GM21526 (cell line): Measurements from ENCODE around the gene SCN9A.
"Not testable (repeated sequence)": the region's sequence is repeated elsewhere in the genome, so short reads cannot be mapped to it uniquely, and the experiment has no call there.

ENCODE experiments used
- ATAC-seq: cut with Tn5 transposase; IDR thresholded peaks from one replicate; pipeline ENCODE4 v1.9.1; 2021; ENCODE audit warnings: moderate library complexity; ENCODE audit not compliant: unreplicated experiment, low FRiP score

SCN9A gene

DNA sequence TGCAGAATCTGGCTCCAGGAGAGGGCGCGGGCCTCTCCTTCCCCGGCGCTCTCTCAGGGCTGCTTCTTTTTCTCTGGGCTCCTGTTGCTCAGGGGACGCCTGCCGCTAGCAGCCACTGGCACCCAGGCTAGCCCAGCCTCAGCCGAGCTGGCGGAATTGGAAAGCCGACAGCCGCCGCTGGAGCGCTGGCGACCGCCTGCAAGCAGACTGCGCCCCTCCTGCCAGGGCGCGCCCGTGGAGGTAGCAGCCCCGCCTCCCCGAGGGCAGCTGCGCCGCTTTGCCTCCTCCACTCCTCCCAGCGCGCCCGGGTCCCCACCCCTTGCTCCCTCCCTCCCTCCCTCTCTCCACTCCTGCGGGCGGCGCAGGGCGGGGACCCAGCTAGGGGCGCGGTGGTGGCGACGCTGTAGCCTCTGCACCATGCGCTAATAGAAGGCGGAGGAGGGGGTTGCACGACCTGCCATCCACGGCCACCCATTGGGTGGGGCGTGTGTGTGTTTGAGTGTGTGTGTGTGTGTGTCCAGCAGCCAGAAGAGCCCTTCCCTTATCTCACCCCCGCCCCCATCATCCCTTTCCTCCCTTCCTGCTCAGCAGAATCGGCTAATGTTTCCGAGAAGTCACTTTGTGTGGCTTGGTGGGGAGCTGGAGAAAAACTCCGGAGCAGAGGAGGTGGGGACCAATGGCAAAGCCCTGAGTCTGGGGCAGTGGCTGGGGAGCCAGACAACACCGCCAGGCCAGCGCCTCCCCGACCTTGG is at the start of gene SCN9A:
TSS of gene SCN9A (minus strand) at position 209 of the 752 bp plus-strand sequence. CDS start 64,188 bp downstream, outside the sequence.
- peak; percentile 81 for ATAC-seq

DNA sequence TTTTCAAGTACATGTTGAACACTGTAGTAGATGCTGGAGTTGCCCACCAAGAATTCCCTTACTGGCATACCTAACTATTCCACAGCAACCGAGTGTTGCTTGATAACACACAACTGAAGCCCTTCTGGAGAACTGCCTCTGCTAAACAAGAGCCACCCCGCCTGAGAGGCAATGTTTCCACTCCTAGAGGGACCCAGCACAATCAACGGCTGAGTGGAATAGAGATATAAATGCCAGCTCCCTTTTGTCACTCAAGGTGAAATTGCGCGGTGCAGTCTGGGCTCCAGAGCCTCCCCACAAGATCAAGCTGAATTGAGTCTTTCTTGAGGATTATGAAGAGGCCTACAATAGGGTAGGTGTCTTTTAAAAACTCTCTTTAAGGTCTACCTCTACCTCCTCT is 49.1 kb upstream of the SCN9A start:
- no peak for ATAC-seq

DNA sequence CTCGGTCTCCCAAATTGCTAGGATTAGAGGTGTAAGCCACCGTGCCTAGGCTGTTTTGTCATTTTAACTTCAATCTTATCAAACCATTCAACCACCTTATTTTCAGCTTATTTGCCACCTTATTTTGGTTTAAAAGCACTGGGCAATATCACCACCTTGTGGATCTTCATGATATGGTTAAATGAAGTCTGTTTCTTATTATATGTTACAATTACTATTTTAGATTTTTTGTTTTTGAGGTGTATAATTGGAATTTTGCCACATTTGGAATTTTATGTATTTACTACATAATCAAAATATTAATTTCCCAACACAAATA is 43.8 kb upstream of the SCN9A start:
- ATAC-seq: no peak

DNA sequence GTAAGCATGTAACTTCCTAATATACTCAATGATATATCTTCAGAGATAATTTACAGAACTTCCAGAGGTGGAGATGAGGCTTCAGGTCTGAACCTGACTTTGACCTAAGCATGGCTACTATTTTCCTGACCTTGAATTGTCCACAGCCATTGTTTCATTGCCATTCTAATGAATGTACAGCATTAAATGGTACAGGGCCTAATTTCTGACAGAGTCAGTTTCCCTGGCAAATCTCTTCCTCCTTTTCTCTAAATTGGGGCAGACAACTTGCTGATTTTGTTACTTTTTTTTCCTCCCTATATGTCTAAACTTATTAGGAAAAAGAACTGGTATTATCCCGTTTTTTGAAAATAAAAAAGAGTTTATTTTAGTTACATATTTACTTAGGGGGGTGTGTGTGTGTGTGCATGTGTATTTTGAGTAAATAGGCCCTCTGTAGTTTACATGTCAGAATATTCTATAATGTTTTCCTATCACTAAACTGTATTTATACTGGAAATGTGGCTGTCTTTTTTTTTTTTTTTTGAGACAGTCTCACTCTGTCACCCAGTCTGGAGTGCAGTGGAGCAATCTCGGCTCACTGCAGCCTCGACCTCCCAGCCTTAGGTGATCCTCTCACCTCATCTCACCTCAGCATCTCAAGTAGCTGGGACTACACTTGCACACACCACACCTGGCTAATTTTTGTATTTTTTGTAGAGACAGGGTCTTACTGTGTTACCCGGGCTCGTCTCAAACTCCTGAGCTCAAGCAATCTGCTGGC is 43.3 kb upstream of the SCN9A start:
- no peak for ATAC-seq

DNA sequence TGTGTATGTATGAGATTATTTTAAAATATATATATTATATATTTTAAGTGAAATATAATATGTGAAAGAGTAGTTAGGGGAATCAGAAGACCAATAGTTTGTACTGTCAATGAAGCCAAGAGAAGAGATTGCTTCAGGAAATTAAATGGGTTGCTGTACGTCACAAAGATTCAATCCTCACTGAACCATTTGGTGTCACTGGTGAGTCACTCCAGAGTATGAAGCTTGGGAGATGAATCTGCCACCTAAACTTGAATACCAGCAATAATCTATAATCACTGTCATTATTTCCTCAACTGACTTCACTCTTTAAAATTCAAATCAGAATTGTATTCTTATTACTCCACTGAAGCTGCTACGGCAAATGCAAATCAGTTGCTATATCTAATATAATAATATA is 41.9 kb upstream of the SCN9A start:
- peak; percentile 82 for ATAC-seq

DNA sequence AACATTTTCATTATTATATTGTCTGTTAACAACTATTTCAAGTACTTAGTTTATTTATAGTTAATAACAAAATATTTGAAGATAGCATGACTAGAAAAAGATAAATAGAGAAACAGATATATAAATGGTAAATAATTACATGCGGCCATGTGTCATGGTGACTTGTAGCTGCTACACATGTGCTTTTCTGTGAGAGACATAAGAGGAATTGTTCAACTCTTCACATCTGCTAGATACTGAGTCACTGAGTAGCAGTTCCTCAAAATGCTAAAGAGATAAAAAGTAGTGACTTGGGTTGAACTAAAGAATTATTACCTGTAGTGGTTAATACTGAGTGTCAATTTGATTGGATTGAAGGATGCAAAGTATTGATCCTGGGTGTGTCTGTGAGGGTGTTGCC is 37.5 kb upstream of the SCN9A start:
- ATAC-seq: no peak

DNA sequence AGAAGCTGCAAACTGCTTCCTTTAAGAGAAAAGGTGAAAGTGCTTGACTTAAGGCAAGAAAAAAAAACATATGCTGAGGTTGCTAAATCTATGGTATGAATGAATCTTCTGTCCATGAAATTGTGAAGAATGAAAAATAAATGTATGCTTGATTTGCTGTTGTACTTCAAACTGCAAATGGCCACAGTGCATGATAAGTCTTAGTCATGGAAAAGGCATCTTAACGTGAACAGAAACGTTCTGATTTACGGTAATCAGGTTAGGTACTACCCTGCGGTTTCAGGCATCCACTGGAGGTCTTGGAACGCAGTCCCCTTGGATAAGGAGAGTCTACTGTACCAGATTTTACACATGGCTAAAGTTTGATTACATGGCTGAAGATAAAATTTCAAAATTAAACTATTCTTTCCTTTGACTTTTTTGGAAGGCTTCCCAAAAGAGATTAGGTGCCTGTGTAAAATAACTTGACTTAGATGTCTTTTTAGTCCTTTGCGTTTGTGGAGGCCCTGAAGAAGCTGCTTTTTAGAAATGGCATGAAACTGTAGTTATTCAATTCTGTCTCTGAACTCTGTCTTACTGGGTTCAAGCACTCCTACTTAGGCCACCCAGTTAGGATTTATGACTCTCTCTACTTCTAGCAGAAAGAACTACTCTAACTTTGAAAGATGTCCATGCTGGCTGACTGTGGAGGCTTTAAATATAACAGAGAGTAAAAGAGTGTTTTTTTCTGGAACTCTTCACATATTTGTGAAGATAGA is 35.9 kb upstream of the SCN9A start:
- no peak for ATAC-seq

DNA sequence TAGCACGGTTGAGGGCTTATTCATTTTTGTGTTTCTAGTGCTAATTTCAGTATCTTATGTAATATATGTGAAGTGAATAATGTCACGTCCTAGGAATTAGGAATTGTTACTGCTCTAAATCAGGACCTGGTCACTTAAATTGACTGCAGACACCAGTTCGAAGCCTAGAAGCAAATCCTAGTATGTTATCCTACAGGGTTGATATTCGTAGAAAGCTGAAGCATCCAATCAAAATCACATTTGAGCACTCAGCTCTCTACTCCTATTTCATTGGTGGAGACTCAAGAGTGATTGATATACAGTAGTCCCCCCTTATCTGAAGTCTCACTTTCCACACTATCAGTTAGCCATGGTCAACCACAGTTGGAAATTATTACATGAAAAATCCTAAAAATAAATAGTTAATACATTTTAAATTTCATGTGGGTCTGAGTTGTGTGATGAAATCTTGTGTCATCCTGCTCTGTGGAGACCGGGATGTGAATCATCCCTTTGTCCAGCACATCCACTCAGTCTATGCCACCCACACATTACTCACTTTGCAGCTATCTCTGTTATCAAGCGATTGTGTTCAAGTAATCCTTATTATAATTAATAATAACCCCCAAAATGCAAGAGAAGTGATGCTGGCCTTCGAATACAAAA is 35.2 kb upstream of the SCN9A start:
- no peak for ATAC-seq

DNA sequence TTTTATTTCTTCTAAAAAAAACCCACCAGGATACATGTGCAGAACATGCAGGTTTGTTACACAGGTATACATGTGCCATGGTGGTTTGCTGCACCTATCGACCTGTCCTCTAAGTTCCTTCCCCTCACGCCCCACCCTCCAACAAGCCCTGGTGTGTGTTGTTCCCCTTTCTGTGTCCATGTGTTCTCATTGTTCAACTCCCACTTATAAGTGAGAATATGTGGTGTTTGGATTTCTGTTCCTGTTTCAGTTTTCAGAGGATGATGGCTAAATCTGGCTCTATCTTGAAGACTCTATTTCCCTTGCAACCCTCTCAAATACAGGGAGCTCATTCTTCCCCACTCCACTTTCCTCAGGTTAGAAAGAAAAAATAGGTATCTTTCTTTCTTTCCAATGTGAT is 32.0 kb upstream of the SCN9A start:
- not testable (repeated sequence) for ATAC-seq

DNA sequence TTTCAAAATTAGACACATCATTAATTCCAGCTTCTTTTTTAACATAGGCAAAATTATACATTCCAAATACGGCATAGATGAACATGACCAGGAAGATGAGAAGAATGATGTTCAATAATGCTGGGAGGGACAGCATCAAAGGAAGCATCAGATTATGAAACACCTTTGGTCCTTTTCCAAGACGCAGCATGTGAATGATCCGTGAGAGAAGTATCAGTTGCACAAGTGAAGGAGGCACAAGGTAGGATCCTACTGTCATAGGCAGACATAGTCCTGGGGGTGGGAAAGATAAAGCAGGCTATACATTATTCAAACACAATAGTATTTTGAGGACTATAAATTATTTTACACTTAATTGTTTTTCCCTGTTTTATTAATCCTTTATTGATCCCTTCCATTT is 30.6 kb upstream of the SCN9A start:
- ATAC-seq: no peak

DNA sequence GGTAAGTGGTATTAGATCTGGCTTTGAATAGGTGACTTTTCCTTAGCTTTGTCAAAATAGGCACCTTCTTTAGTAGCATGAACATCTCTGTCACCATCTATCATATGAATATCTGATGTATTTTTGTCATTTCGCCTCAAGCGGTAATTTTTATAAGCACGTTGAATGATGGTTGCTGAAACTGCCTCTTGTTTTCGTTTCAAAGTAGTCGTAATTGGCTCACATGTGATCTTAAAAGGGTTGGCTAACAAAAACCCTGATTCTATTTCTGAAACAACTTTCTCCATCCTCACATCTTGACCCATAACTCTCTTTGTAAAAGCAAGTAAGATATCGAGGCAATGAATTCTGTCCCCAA is 29.8 kb upstream of the SCN9A start:
- no peak for ATAC-seq

DNA sequence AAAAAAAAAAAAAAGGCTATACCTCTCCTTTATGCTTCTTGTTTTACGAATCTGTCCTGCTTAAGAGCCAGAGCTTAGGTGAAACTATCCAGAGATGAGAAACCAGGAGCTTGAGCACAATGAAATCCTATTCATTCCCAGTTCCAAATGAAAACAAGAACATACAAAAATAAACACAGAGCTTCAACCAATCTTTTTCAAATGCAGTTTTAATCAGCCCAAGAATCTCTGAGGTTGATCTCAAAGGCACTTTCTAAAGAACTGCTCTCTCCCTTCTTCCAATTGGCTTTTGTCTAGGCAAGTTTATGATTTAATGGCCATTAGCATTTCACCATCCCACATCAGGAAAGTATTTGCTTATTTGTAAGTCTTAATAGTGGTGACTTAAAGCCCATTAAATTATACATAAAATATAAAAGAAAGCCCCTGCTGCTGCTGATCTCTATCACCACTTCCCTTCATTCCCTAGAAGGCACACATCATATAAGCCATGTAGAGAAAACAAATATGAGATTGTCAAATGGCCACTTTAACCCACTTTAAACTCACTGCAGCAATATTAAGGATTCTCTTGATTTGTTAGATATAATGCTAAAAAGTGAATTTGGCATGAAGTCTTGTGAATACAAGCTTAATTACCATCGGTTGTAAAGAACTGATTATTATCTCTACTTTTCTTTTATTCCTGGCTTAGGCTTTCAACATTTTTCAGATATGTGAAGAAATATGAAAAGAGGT is 29.3 kb upstream of the SCN9A start:
- ATAC-seq: no peak

DNA sequence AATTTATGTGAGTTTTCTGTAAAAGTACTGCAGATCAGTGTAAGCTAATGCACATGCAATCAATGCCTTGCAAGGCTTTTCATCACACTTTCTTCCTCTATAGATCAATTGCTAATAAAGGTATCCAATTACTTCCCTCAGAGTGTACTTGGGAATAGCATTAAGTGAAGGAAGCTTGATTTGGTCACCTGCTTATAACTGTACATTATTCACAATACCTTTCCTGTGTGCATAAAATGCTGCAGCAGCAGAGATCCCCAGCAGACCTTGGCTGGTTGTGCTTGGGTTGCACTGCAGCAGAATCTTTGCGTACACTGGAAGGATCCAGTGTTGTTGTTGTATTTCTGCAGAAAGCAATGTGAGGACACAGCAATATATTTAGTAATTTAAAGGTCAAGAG is 18.5 kb upstream of the SCN9A start:
- no peak for ATAC-seq

DNA sequence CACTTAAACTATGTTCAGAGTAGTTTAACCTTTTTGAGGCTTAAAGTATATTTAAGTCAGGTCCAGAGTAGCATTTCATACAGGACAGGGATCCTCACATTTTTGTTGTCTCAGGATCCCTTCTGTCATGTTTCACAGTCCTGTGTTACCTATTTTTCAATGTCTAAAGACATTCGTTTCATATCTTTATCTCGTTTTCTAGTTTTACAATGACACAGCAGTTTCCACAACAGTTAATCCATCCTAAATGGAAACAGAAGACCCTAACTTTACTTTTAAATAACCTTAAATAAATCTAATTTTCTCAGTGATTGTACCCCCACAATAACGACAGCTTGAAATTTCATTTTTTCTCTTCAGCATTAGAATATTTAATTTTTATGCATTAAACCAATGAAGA is 17.3 kb upstream of the SCN9A start:
- no peak for ATAC-seq

DNA sequence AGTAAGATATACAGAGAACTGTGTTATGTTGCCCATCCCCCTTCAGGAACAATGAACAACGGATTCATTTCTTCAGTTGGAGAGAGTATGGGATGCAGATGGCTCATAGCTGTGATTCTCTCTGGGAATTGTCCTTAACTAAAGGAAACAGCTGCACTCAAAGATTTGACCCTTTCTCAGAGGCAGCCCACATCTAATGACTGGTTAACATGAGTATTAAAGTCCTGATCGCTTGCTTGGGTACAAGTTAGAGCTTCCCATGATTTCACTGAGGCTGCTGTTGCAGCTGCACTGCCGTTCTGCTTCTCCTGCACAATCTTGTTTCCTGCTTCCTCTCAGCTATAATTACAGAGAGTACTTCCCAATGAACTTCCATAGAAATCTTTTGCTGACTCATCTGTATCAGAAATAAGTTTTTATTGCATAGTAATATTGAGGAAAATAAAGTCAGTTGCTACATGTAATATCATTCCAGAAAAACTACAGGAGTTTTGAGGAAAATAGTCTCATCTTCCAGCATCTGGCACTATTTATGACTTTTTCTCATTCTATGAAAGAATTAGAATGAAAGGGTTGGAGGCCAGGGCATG is 12.8 kb upstream of the SCN9A start:
- no peak for ATAC-seq

DNA sequence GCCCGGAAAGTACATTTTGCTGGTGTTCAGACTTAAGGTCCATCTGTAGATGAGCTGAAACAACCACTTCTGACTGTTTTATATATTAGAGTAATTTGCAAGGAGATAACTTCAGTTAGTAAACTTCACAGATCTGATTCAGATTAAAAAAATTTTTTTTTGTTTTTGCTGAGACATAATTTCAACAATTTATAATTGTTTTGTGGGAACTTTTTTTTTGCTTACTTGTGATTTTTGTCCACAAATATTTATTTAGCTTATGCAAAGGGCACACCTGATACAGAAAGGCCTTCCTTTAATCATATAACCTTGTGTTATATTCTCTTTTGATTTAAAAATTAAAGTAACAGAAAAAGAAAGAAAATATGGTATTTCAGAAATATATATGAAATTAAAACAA is 9.6 kb upstream of the SCN9A start:
- no peak for ATAC-seq

DNA sequence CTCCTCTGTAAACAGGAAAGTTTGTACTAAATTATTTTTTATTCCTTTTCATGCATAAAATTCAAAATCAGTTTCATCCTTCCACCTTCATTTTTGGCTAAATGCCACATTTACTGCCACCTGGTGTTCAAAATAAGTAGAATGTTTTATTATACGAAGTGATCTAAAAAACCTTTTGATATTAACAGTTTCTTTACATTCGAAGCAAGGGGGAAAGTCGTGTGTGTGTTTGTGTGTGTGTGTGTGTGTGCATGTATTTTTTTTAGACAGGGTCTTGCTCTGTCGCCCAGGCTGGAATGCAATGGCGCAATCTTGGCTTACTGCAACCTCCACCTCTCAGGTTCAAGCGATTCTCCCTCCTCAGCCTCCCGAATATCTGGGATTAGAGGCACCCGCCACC is 9.0 kb upstream of the SCN9A start:
- no peak for ATAC-seq

DNA sequence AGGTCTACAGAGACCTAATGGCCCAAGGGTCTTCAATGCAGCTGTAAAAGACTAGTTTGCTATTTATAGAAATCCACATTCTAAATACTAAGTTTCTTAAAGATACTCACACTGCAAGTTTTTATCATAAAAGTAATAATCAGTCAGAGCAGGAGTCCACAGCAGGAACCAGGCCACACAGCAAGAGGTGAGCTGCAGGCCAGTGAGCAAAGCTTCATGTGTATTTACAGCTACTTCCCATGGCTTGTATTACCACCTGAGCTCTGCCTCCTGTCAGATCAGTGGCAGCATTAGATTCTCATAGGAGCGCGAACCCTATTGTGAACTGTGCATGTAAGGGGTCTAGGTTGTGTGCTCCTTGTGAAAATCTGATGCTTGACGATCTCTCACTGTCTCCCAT is 6.7 kb upstream of the SCN9A start:
- no peak for ATAC-seq

DNA sequence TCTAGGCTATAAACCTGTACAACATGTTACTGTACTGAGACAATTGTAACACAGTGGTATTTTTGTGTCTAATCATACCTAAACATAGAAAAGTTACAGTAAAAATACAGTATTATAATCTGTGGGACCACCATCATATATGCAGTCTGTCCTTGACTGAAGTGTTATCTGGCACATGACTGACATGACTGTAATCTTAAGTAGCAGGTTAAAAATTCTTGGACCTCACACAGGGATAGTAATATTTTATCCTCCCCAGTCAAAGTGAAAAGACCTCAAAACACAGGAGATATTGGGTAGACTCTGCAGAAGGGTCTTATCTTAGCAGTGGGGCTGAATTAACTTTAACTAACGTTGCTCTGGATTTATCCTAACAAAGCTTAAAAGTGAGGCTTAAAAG is 4.9 kb upstream of the SCN9A start:
- no peak for ATAC-seq

DNA sequence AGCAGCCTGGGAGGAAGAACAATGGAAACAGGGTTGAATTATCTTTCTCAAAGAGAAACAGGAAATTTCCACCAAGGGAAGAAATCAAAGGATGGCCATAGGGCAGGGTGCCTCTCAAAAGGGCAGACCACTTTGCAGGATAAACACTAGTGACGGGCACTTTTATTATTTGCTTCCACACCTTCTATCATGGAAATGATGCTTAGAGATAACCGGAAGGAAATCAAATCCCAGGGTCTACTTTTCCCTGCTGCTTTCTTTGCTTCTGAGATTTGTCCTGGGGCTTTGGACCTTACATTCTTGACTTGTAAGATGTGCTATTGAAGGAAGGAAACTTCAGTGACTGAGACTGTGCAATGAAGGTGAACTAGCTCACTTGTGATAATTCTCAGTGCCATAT is 1.1 kb upstream of the SCN9A start:
- ATAC-seq: no peak
